K562 (cell line): Measurements from ENCODE around the gene TNK2. TPM values are rescaled to one million over a fixed set of nuclear protein-coding genes. Genes with fewer than 3 reads are reported as not detected.

Experiments used
- ATF3 ChIP-seq, 2 experiments: fragments of 450-650 bp in 1 of 2; sonication (generic) in 1 of 2; formaldehyde crosslinking in 1 of 2; IDR thresholded peaks in 1 of 2; conservative IDR thresholded peaks in 1 of 2; 2 replicates each; pipeline versions ENCODE4 v1.6.1 to v1.8.1; 2016 to 2023; ENCODE audit warnings: mild to moderate bottlenecking in 2 of 2, moderate library complexity in 2 of 2, inconsistent platforms in 1 of 2, missing genetic modification reagents in 1 of 2
- CHD2 ChIP-seq: IDR thresholded peaks from 2 replicates; pipeline ENCODE4 v1.6.1; 2011; ENCODE audit warnings: low read depth, low read length
- DMBX1 ChIP-seq: fragments of 250-450 bp; sonication (Bioruptor Pico); IDR thresholded peaks from 2 replicates; pipeline ENCODE4 v1.8.0; 2022; ENCODE audit warnings: inconsistent platforms, mild to moderate bottlenecking, moderate library complexity, borderline replicate concordance
- HDAC1 ChIP-seq, 2 experiments: fragments of 450-650 bp; IDR thresholded peaks; 2 replicates each; pipeline ENCODE4 v1.6.1; 2016 to 2017; ENCODE audit warnings: inconsistent platforms in 1 of 2, mild to moderate bottlenecking in 1 of 2, moderate library complexity in 1 of 2
- HDAC2 ChIP-seq: fragments of 450-650 bp; IDR thresholded peaks from 2 replicates; pipeline ENCODE4 v1.6.1; 2016; ENCODE audit warnings: mild to moderate bottlenecking
- PRMT5 ChIP-seq: sonication (generic); formaldehyde crosslinking; IDR thresholded peaks from 2 replicates; pipeline ENCODE4 v1.5.0; 2020; ENCODE audit warnings: missing genetic modification reagents
- PURB ChIP-seq: sonication (generic); formaldehyde crosslinking; IDR thresholded peaks from 2 replicates; pipeline ENCODE4 v1.9.0; 2021; ENCODE audit warnings: low read depth, mild to moderate bottlenecking, missing genetic modification reagents
- SNRNP70 ChIP-seq: fragments of 200-400 bp; formaldehyde crosslinking; optimal IDR thresholded peaks from 2 replicates; pipeline ENCODE3; 2017; ENCODE audit warnings: low read depth, low read length
- STAG1 ChIP-seq: sonication (generic); formaldehyde crosslinking; IDR thresholded peaks from 2 replicates; pipeline ENCODE4 v1.5.0; 2020; ENCODE audit warnings: missing genetic modification reagents, borderline replicate concordance
- TBL1XR1 ChIP-seq, 2 experiments: IDR thresholded peaks; 2 replicates each; pipeline ENCODE4 v1.6.1; 2012; ENCODE audit warnings: improper control_type of control experiment in 2 of 2, low read length in 2 of 2, mild to moderate bottlenecking in 1 of 2
- ZNF133 ChIP-seq: fragments of 250-450 bp; sonication (Bioruptor Pico); IDR thresholded peaks from 2 replicates; pipeline ENCODE4 v1.4.0; 2020; ENCODE audit warnings: mild to moderate bottlenecking
- ZNF589 ChIP-seq: fragments of 200-800 bp; sonication (Bioruptor generic); IDR thresholded peaks from 2 replicates; pipeline ENCODE4 v1.6.1; 2016; ENCODE audit warnings: low read depth, missing genetic modification characterization, missing compliant biosample characterization
- ZNF76 ChIP-seq: fragments of 250-450 bp; sonication (Bioruptor Pico); IDR thresholded peaks from 2 replicates; pipeline ENCODE4 v1.4.0; 2020; ENCODE audit warnings: mild to moderate bottlenecking, moderate library complexity, borderline replicate concordance
- polyA plus RNA-seq, 8 experiments: library from polyadenylated mRNA; depleted of rRNA in 4 of 8; stranded (reverse) in 5 of 8; unstranded in 3 of 8; fragments of >200 nt; fragmentation: Nextera tagmentation in 2 of 8; fragmentation: Illumina TruSeq in 1 of 8; extraction: Ambion mirVana in 2 of 8; extraction: Trizol in 1 of 8; gene quantifications; 2 replicates each; pipeline versions ENCODE4 v1.2.1 to v1.2.3, GENCODE V29; 2011 to 2014; ENCODE audit warnings: inconsistent platforms in 1 of 8, missing spikeins in 1 of 8
- total RNA-seq, 7 experiments: library from RNA; depleted of rRNA in 6 of 7; stranded (reverse); fragments of >200 nt in 6 of 7; fragmentation: Illumina TruSeq in 2 of 7; extraction: Trizol in 2 of 7; gene quantifications; 2 replicates each; pipeline versions ENCODE4 v1.2.1 to v1.2.3, GENCODE V29; 2011 to 2021; ENCODE audit warnings: low replicate concordance in 1 of 7
- TF ChIP-seq, protein P1 (sequence below): fragments of 250-450 bp; sonication (Bioruptor Pico); IDR thresholded peaks from 2 replicates; pipeline ENCODE4 v1.4.0; 2020; ENCODE audit warnings: mild to moderate bottlenecking, moderate library complexity
- TF ChIP-seq, protein P2 (sequence below), 2 experiments: fragments of 450-650 bp; conservative IDR thresholded peaks; 2 replicates each; pipeline ENCODE4 v1.6.1; 2017; ENCODE audit warnings: mild to moderate bottlenecking in 2 of 2, moderate library complexity in 2 of 2
- TF ChIP-seq, protein P3 (sequence below): sonication (generic); formaldehyde crosslinking; IDR thresholded peaks from 2 replicates; pipeline ENCODE4 v1.8.0; 2022; ENCODE audit warnings: mild to moderate bottlenecking, missing genetic modification reagents
- TF ChIP-seq, protein P4 (sequence below): sonication (generic); formaldehyde crosslinking; IDR thresholded peaks from 2 replicates; pipeline ENCODE4 v1.8.0; 2023; ENCODE audit warnings: mild to moderate bottlenecking, missing genetic modification reagents

Gene TNK2
- total and polyA plus RNA-seq, 9 of the 15 experiments (the other 6 are each of a cell fraction or from before 2014, with no cell fraction given): 0.03 to 33.8 (median 6.5) TPM

DNA sequence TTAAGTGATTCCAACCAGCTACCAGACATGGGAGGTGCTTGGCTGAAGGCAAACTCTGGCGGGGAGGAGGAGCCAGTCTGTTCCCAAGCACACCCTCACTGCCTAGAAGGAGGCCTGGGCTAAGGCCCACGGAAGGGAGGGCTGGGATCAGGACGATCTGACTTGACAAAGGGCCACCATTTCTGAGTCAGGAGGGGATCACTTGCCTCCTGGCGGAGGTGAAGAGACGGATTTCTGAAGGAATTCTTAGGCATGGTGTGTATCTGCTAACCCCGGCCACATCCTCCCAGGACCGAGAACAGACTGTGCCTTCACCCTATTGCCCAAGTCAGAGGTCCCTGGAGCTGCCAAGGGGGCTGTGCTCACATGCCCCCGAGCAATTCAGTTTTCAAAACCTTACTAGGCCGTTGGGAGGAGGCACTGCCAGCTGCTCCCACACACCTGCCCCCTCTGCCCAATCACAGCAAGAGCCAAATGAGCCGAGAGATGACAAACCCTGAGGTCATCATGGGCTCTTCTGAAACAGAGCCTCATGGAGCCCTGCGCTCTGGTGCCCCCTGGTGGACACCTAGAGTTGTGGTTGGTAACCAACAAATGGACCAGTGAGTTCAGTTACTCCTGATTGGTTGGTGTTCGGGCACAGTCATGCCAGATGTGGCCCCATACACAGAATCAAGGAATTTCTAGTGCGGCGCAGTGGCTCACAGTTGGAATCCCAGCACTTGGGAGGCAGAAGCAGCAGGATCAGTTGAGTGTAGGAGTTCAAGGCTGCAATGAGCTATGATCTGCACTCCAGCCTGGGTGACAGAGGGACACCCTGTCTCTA, 6.5 kb upstream of the TNK2 start (continued):
- TF ChIP-seq, protein P1, sequence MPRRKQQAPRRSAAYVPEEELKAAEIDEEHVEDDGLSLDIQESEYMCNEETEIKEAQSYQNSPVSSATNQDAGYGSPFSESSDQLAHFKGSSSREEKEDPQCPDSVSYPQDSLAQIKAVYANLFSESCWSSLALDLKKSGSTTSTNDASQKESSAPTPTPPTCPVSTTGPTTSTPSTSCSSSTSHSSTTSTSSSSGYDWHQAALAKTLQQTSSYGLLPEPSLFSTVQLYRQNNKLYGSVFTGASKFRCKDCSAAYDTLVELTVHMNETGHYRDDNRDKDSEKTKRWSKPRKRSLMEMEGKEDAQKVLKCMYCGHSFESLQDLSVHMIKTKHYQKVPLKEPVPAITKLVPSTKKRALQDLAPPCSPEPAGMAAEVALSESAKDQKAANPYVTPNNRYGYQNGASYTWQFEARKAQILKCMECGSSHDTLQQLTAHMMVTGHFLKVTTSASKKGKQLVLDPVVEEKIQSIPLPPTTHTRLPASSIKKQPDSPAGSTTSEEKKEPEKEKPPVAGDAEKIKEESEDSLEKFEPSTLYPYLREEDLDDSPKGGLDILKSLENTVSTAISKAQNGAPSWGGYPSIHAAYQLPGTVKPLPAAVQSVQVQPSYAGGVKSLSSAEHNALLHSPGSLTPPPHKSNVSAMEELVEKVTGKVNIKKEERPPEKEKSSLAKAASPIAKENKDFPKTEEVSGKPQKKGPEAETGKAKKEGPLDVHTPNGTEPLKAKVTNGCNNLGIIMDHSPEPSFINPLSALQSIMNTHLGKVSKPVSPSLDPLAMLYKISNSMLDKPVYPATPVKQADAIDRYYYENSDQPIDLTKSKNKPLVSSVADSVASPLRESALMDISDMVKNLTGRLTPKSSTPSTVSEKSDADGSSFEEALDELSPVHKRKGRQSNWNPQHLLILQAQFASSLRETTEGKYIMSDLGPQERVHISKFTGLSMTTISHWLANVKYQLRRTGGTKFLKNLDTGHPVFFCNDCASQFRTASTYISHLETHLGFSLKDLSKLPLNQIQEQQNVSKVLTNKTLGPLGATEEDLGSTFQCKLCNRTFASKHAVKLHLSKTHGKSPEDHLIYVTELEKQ (CRISPR knock-in tag): no peak
- TF ChIP-seq, protein P2, sequence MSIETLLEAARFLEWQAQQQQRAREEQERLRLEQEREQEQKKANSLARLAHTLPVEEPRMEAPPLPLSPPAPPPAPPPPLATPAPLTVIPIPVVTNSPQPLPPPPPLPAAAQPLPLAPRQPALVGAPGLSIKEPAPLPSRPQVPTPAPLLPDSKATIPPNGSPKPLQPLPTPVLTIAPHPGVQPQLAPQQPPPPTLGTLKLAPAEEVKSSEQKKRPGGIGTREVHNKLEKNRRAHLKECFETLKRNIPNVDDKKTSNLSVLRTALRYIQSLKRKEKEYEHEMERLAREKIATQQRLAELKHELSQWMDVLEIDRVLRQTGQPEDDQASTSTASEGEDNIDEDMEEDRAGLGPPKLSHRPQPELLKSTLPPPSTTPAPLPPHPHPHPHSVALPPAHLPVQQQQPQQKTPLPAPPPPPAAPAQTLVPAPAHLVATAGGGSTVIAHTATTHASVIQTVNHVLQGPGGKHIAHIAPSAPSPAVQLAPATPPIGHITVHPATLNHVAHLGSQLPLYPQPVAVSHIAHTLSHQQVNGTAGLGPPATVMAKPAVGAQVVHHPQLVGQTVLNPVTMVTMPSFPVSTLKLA (conservative IDR thresholded peaks at IDR 0.05): peak in 1 of 2 experiments; percentile 47; a peak in 2 of 4 replicates
- TF ChIP-seq PRMT5 (CRISPR knock-in tag): no peak
- TF ChIP-seq, protein P3, sequence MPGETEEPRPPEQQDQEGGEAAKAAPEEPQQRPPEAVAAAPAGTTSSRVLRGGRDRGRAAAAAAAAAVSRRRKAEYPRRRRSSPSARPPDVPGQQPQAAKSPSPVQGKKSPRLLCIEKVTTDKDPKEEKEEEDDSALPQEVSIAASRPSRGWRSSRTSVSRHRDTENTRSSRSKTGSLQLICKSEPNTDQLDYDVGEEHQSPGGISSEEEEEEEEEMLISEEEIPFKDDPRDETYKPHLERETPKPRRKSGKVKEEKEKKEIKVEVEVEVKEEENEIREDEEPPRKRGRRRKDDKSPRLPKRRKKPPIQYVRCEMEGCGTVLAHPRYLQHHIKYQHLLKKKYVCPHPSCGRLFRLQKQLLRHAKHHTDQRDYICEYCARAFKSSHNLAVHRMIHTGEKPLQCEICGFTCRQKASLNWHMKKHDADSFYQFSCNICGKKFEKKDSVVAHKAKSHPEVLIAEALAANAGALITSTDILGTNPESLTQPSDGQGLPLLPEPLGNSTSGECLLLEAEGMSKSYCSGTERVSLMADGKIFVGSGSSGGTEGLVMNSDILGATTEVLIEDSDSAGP: no peak
- TF ChIP-seq, protein P4, sequence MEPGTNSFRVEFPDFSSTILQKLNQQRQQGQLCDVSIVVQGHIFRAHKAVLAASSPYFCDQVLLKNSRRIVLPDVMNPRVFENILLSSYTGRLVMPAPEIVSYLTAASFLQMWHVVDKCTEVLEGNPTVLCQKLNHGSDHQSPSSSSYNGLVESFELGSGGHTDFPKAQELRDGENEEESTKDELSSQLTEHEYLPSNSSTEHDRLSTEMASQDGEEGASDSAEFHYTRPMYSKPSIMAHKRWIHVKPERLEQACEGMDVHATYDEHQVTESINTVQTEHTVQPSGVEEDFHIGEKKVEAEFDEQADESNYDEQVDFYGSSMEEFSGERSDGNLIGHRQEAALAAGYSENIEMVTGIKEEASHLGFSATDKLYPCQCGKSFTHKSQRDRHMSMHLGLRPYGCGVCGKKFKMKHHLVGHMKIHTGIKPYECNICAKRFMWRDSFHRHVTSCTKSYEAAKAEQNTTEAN (CRISPR knock-in tag): no peak
- TF ChIP-seq ZNF589 (CRISPR knock-in tag): no peak
- no peak for TF ChIP-seq PURB
- peak; percentile 93 for TF ChIP-seq ATF3 (IDR thresholded peaks at IDR 0.05)
- peak; percentile 84 for TF ChIP-seq ATF3 (CRISPR knock-in tag; conservative IDR thresholded peaks at IDR 0.05)
- no peak for TF ChIP-seq SNRNP70
- TF ChIP-seq ZNF133 (CRISPR knock-in tag): no peak
- TF ChIP-seq HDAC1 (IDR thresholded peaks at IDR 0.05): peak in 1 of 2 experiments; percentile 11; a peak in 1 of 4 replicates
- TF ChIP-seq STAG1 (CRISPR knock-in tag): no peak; the same call in 1 of the 2 replicates
- TF ChIP-seq DMBX1: no peak
- TF ChIP-seq CHD2: no peak
- TF ChIP-seq HDAC2: 0 out of 2 replicates have a peak, but pooled peaks have one; percentile 29
- no peak for TF ChIP-seq TBL1XR1 (IDR thresholded peaks at IDR 0.05; ENCODE audit: low read length in 2 of 2)
- TF ChIP-seq ZNF76 (CRISPR knock-in tag): no peak
